GM18870 (cell line): ENCODE data around the gene RAB40A.
"Not testable (repeated sequence)": the region's sequence is repeated elsewhere in the genome, so short reads cannot be mapped to it uniquely, and the experiment has no call there.

ENCODE experiments used
- ATAC-seq: cut with Tn5 transposase; IDR thresholded peaks from one replicate; pipeline ENCODE4 v1.9.1; 2021; ENCODE audit warnings: moderate library complexity; ENCODE audit not compliant: unreplicated experiment

Gene RAB40A

GRCh38 chrX:103464774-103465117, 54.5 kb downstream of the RAB40A start:
- peak; percentile 87 for ATAC-seq

- peak; percentile 74 for ATAC-seq
These were observed 55.1 kb downstream of the RAB40A start for GRCh38 chrX:103464072-103464773.

DNA sequence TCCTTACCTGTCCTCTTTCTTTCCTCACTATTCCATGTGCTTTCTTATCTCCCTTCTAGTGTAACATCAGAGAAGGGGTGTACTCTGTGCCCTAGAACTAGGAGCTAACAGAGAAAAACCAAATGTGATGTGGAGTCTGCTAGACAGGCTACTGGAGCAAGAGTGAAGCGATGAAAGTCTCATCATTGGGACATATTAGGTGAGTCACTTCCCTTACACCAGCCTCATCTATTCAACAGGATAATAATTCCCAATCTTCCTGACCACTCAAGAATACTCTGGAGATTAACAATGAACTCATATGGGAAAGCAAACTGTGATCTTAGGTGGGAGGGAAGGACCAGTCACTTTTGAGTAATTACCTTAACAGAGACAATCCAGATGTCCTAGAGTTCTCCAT, 58.1 kb downstream of the RAB40A start:
- ATAC-seq = no peak

DNA sequence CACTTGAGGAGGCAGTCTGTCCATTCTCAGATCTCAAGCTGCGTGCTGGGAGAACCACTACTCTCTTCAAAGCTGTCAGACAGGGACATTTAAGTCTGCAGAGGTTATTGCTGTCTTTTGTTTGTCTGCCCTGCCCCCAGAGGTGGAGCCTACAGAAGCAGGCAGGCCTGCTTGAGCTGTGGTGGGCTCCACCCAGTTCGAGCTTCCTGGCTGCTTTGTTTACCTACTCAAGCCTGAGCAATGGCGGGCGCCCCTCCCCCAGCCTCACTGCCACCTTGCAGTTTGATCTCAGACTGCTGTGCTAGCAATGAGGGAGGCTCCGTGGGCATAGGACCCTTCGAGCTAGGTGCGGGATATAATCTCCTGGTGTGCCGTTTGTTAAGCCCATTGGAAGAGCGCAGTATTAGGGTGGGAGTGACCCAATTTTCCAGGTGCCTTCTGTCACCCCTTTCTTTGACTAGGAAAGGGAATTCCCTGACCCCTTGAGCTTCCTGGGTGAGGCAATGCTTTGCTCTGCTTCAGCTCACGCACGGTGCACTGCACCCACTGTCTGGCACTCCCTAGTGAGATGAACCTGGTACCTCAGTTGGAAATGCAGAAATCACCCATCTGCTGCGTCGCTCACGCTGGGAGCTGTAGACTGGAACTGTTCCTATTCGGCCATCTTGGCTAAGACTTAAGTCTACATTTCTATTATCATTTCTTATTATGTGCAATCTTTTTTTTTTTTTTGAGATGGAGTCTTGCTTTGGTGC, 59.1 kb downstream of the RAB40A start:
- ATAC-seq = not testable (repeated sequence)

DNA sequence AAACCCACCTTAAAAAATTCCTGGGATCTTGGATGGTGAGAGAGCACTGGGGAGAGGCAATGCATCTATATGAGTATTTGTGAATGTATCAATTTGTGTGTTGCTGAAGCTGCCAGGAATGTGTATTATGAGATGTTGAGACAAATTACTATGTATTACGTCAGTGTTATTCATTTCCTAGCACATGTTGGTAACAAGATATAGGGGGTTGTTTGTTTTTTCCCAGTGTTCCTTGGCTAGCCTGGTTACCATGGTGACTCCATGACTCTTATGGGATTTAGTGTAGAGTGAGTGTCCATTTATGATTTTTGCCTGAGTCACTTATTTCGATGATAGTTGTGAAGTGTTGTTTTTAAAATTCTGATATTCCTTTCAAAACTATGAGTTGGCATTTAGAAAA, 65.6 kb downstream of the RAB40A start:
- ATAC-seq = no peak
